HepG2 (cell line): Measurements from ENCODE around the gene SCFD2.

Source experiments
- CTCF ChIP-seq: sonication (generic); formaldehyde crosslinking; IDR thresholded peaks from 2 replicates; pipeline ENCODE4 v1.5.0; 2020; ENCODE audit warnings: mild to moderate bottlenecking, missing genetic modification reagents, moderate library complexity
- FOXJ3 ChIP-seq: sonication (generic); formaldehyde crosslinking; IDR thresholded peaks from 2 replicates; pipeline ENCODE4 v1.4.0; 2020; ENCODE audit warnings: missing genetic modification reagents, mild to moderate bottlenecking, borderline replicate concordance
- HCFC1 ChIP-seq: fragments of 150-350 bp; IDR thresholded peaks from 2 replicates; pipeline ENCODE4 v1.6.1; 2014; ENCODE audit warnings: low read depth, low read length
- HNF4G ChIP-seq, 2 experiments: sonication (generic) in 1 of 2; formaldehyde crosslinking in 1 of 2; IDR thresholded peaks; 2 replicates each; pipeline versions ENCODE4 v1.4.0 to v1.6.1; 2011 to 2020; ENCODE audit warnings: borderline replicate concordance in 2 of 2, low read depth in 2 of 2, mild to moderate bottlenecking in 2 of 2, low read length in 1 of 2, missing genetic modification reagents in 1 of 2, moderate library complexity in 1 of 2
- HOMEZ ChIP-seq: IDR thresholded peaks from 2 replicates; pipeline ENCODE4 v1.6.1; 2016; ENCODE audit warnings: low read depth
- POLR2AphosphoS5 ChIP-seq: IDR thresholded peaks from 2 replicates; pipeline ENCODE4 v1.6.1; 2012; ENCODE audit warnings: low read depth, low read length
- REPIN1 ChIP-seq: sonication (generic); formaldehyde crosslinking; IDR thresholded peaks from 2 replicates; pipeline ENCODE4 v1.8.0; 2022; ENCODE audit warnings: missing genetic modification reagents, low read depth, mild to moderate bottlenecking, borderline replicate concordance
- SUZ12 ChIP-seq: fragments of 150-350 bp; IDR thresholded peaks from 2 replicates; pipeline ENCODE4 v1.6.1; 2014; ENCODE audit warnings: low read depth, low read length
- TBL1XR1 ChIP-seq: fragments of 150-350 bp; IDR thresholded peaks from 2 replicates; pipeline ENCODE4 v1.6.1; 2014; ENCODE audit warnings: borderline replicate concordance, low read length; ENCODE audit not compliant: partially characterized antibody
- TOPORS ChIP-seq: sonication (generic); formaldehyde crosslinking; IDR thresholded peaks from 2 replicates; pipeline ENCODE4 v1.8.0; 2023; ENCODE audit warnings: mild to moderate bottlenecking, missing genetic modification reagents
- ZFP62 ChIP-seq: sonication (generic); formaldehyde crosslinking; IDR thresholded peaks from 2 replicates; pipeline ENCODE4 v1.4.0; 2020; ENCODE audit warnings: missing genetic modification reagents
- ZNF710 ChIP-seq: sonication (generic); formaldehyde crosslinking; IDR thresholded peaks from 2 replicates; pipeline ENCODE4 v1.5.0; 2020; ENCODE audit warnings: mild to moderate bottlenecking, missing genetic modification reagents, borderline replicate concordance
- ZNF777 ChIP-seq: sonication (generic); formaldehyde crosslinking; IDR thresholded peaks from 2 replicates; pipeline ENCODE4 v1.4.0; 2020; ENCODE audit warnings: missing genetic modification reagents

GRCh38 chr4:53267026-53267425, 98.8 kb downstream of the SCFD2 start:
- TF ChIP-seq CTCF (CRISPR knock-in tag) (no peak), HNF4G (IDR thresholded peaks at IDR 0.05; ENCODE audit: borderline replicate concordance, low read depth, low read length) (no peak), HNF4G (CRISPR knock-in tag; IDR thresholded peaks at IDR 0.05; ENCODE audit: borderline replicate concordance, low read depth) (no peak), ZFP62 (no peak), ZNF710 (CRISPR knock-in tag) (no peak), HCFC1 (no peak), ZNF777 (CRISPR knock-in tag) (no peak), TOPORS (no peak), TBL1XR1 (no peak), SUZ12 (no peak), HOMEZ (no peak), FOXJ3 (CRISPR knock-in tag) (no peak), POLR2AphosphoS5 (no peak), REPIN1 (no peak)
